Kidney (tissue), 14 donors: ENCODE data around the gene WDFY4. TPM values are rescaled to one million over a fixed set of nuclear protein-coding genes. Genes with fewer than 3 reads are reported as not detected.

Experiments
- DNase-seq, 5 donors: peaks; one replicate each; pipeline ENCODE4 v3.0.0-alpha.2; 2013 to 2020
- FAIRE-seq: peaks from 2 replicates; lab custom pipeline; 2012; peaks lifted over from hg19 to GRCh38; lab: Jason Lieb, UNC
- H3K27ac ChIP-seq, 2 donors: one replicate each; pipeline ENCODE4 v1.7.0; 2013; ENCODE audit warnings: low read depth in 2 of 2, low read length in 2 of 2, inconsistent platforms in 1 of 2
- H3K27me3 ChIP-seq: one replicate; pipeline ENCODE4 v1.7.1; 2013; ENCODE audit warnings: low read length, inconsistent platforms; ENCODE audit not compliant: control insufficient read depth, insufficient read depth
- H3K36me3 ChIP-seq, 3 donors: one replicate each; pipeline versions ENCODE4 v1.7.0 to v1.7.1; 2013; ENCODE audit warnings: low read length in 3 of 3, control low read depth in 1 of 3, inconsistent platforms in 1 of 3; ENCODE audit not compliant: insufficient read depth in 3 of 3, control insufficient read depth in 2 of 3
- H3K4me1 ChIP-seq, 3 donors: one replicate each; pipeline versions ENCODE4 v1.7.0 to v1.7.1; 2013; ENCODE audit warnings: low read length in 3 of 3, inconsistent platforms in 1 of 3, low read depth in 1 of 3; ENCODE audit not compliant: control insufficient read depth in 2 of 3, insufficient read depth in 2 of 3
- H3K4me3 ChIP-seq, 3 donors: one replicate each; pipeline versions ENCODE4 v1.7.0 to v1.8.1; 2013; ENCODE audit warnings: low read length in 3 of 3, control low read depth in 1 of 3, inconsistent platforms in 1 of 3
- H3K9ac ChIP-seq, 3 donors: one replicate each; pipeline versions ENCODE4 v1.7.0 to v1.7.1; 2013; ENCODE audit warnings: low read length in 3 of 3, control low read depth in 1 of 3, inconsistent platforms in 1 of 3
- H3K9me3 ChIP-seq, 3 donors: one replicate each; pipeline versions ENCODE4 v1.7.0 to v1.7.1; 2013; ENCODE audit warnings: low read length in 3 of 3, control low read depth in 1 of 3, inconsistent platforms in 1 of 3; ENCODE audit not compliant: control insufficient read depth in 2 of 3, insufficient read depth in 1 of 3
- intact Hi-C: fragments of 100-400 bp; cut with DNase I; formaldehyde crosslinking; loops from one replicate; pipeline ENCODE4 v1.11.1; 2022
- polyA plus RNA-seq: library from polyadenylated mRNA; stranded (reverse); fragments of 350-450 nt; fragmentation: Illumina TruSeq; extraction: RNeasy Lipid Tissue Mini Kit (QIAGEN cat#74804); gene quantifications from one replicate; pipeline ENCODE4 v1.2.3, GENCODE V29; 2014; ENCODE audit warnings: low read depth, low replicate concordance; ENCODE audit not compliant: insufficient read depth
- total RNA-seq: library from RNA; stranded (reverse); fragmentation: NEBNext Ultra II Directional; extraction: Animal tissue kit (Norgen Biotek cat#: 25700); gene quantifications from one replicate; pipeline ENCODE4 v1.2.1, GENCODE V29; 2021
- TF ChIP-seq, protein P1 (sequence below): IDR thresholded peaks from 3 replicates; pipeline ENCODE4 v1.5.1; 2012; ENCODE audit warnings: mild to moderate bottlenecking, moderate library complexity, borderline replicate concordance; ENCODE audit not compliant: insufficient read depth; ENCODE audit errors: extremely low read depth
- donor health status: control.
- donor health status: control.
- donor health status: control.
- donor health status: control.
- donor health status: control.
- donor health status: DM: yes; HTN: yes; CAD: no.
- donor health status: Normal renal cell carcinoma (clear cell type).

WDFY4 gene
- total and polyA plus RNA-seq, 2 donors from 2014 or later: 1.7 to 13.3 TPM

DNA sequence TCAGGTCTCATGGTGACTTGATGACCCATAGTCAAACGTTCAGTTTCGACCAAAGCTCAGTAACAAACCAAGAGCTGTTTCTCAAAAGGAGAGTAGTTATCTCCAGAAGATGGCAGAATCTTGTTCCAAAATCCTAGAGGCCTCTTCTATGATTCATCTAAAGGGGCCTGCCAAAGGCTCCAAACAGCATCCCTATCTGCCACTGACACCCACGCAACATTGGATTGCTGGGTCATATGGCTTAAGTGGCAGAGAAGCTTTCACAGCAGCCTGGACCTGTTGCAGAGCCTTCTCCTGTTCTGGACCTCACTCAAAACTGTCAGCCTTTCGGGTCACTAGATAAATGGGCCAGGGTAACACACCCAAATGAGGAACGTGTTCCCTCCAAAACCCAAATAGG is 309.0 kb downstream of the WDFY4 start:
- H3K27ac ChIP-seq: no peak overlapping the region
- intact Hi-C loops: no loop called here
- TF ChIP-seq, protein P1, sequence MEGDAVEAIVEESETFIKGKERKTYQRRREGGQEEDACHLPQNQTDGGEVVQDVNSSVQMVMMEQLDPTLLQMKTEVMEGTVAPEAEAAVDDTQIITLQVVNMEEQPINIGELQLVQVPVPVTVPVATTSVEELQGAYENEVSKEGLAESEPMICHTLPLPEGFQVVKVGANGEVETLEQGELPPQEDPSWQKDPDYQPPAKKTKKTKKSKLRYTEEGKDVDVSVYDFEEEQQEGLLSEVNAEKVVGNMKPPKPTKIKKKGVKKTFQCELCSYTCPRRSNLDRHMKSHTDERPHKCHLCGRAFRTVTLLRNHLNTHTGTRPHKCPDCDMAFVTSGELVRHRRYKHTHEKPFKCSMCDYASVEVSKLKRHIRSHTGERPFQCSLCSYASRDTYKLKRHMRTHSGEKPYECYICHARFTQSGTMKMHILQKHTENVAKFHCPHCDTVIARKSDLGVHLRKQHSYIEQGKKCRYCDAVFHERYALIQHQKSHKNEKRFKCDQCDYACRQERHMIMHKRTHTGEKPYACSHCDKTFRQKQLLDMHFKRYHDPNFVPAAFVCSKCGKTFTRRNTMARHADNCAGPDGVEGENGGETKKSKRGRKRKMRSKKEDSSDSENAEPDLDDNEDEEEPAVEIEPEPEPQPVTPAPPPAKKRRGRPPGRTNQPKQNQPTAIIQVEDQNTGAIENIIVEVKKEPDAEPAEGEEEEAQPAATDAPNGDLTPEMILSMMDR: no peak

DNA sequence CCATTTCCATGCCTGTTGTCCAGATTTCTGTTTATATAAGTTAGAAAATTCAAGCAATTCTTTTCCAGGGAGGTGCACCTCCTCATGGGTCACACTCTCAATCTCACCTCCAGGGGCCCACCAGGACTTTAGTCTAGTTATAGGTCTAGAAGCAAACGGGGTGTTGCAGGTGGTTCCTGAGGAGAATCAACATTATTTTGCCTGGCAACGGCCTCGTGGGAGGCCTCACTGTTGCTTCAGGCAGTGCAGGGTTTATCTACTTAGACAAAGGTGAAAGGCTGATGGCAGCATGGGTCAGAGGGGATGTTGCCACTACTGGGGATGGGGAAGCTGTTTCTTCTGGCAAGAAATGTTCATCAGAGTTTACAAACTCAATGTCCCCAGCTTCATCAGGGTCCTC is 311.7 kb downstream of the WDFY4 start:
- no peaks in the 10 kb centered on the region for H3K36me3 ChIP-seq
- H3K9ac ChIP-seq: no peak overlapping the region
- DNase-seq (no peak), FAIRE-seq (no peak)
- no peak overlapping the region for H3K4me3 ChIP-seq
- H3K27ac ChIP-seq: no peak overlapping the region
- intact Hi-C loops: no loop called here
- TF ChIP-seq, protein P1: no peak
- H3K27me3 ChIP-seq: no peaks in the 10 kb centered on the region
- H3K9me3 ChIP-seq: no peaks in the 10 kb centered on the region
- H3K4me1 ChIP-seq: no peaks in the 10 kb centered on the region

More for the DNA sequence above, 309.0 kb downstream of the WDFY4 start:
- no peak for FAIRE-seq
- DNase-seq: no peak
- no peak overlapping the region for H3K4me3 ChIP-seq
- no peak overlapping the region for H3K9ac ChIP-seq
- H3K27me3 ChIP-seq: no peaks in the 10 kb centered on the region
- H3K9me3 ChIP-seq: no peaks in the 10 kb centered on the region
- H3K4me1 ChIP-seq: no peaks in the 10 kb centered on the region
- no peaks in the 10 kb centered on the region for H3K36me3 ChIP-seq

DNA sequence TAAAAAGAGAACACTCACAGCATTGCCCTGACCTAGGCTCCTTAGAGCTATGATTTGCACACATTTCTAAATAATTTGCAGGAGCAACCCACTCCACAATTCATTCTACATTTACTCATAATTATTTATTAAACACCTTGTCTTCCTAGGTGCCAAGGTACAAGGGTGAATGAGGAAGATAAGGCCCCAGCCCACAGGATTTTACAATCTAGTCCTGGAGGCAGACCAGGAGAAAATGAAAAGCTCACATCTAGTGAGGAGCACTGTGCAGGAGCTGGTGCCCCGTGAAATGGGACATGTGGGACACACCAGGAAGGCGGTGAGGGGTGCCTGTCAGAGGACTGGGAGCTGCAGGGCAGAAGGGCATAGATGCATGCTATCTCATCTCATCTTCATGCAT is 314.7 kb downstream of the WDFY4 start:
- no peak overlapping the region for H3K27ac ChIP-seq
- DNase-seq (no peak), FAIRE-seq (no peak)
- peaks cover 0 to 5% (median 2%) of the 10 kb centered on the region in 3 donors for H3K4me1 ChIP-seq
- H3K9me3 ChIP-seq: no peaks in the 10 kb centered on the region
- H3K36me3 ChIP-seq: no peaks in the 10 kb centered on the region
- H3K9ac ChIP-seq: no peak overlapping the region
- intact Hi-C loops: no loop called here
- H3K4me3 ChIP-seq: no peak overlapping the region
- TF ChIP-seq, protein P1: no peak
- H3K27me3 ChIP-seq: no peaks in the 10 kb centered on the region
